ENCODE data around the gene BHLHA15.

The BHLHA15 gene

DNA sequence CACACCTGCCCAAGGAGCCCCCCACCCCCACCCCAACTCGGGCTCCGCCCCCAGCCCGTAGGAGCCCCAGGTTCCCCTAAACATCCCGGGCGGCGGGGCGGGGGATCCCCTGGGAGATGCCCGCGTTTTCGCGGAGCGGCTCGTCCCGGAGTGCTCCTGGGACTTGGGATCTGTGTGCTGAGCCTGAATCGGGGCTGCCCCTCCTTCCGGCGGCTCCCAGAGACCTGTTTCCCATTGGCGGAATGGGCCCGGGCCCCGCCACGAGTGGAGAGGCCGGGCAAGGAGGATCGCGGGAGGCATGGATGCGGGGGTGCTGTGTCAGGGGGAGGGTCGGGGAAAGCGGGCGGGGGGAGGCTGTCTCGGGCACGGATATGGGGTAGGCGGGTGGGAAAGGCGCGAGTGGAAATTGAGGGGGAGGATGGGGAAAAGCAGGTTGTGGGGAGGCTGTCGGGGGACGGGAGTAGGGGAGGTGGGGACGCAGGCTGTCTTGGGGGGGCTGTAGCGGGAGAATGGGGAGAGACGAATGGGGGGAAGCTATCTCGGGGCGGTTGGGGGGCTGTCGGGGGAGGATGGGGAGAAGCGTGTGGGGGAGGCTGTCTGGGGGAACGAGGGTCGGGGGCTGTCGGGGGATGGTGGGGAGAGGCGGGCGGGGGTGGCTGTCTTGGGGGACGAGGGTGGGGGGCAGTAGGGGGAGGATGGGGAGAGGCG lies 572 bp upstream of the BHLHA15 start:
- Histone ChIP-seq H3K4me3 (ENCODE audit: insufficient read depth, low read depth, low read length) (peak overlapping the region; percentile 4), H3K27me3 (ENCODE audit: control insufficient read depth, insufficient read depth, low read length, poor library complexity, severe bottlenecking) (no peaks in the 10 kb centered on the region), H3K27ac (ENCODE audit: insufficient read depth, low read depth, low read length, poor library complexity, severe bottlenecking) (no peak overlapping the region), H3K36me3 (ENCODE audit: control insufficient read depth, insufficient read depth, low read length) (no peaks in the 10 kb centered on the region), H3K9me3 (ENCODE audit: control insufficient read depth, low read length) (no peaks in the 10 kb centered on the region), H3K4me1 (ENCODE audit: control insufficient read depth, insufficient read depth, low read length) (peaks cover 5% of the 10 kb centered on the region)
- WGBS, 2 experiments: 4 to 6% methylated on average over 34 to 39 of the region's 49 CpGs

DNA sequence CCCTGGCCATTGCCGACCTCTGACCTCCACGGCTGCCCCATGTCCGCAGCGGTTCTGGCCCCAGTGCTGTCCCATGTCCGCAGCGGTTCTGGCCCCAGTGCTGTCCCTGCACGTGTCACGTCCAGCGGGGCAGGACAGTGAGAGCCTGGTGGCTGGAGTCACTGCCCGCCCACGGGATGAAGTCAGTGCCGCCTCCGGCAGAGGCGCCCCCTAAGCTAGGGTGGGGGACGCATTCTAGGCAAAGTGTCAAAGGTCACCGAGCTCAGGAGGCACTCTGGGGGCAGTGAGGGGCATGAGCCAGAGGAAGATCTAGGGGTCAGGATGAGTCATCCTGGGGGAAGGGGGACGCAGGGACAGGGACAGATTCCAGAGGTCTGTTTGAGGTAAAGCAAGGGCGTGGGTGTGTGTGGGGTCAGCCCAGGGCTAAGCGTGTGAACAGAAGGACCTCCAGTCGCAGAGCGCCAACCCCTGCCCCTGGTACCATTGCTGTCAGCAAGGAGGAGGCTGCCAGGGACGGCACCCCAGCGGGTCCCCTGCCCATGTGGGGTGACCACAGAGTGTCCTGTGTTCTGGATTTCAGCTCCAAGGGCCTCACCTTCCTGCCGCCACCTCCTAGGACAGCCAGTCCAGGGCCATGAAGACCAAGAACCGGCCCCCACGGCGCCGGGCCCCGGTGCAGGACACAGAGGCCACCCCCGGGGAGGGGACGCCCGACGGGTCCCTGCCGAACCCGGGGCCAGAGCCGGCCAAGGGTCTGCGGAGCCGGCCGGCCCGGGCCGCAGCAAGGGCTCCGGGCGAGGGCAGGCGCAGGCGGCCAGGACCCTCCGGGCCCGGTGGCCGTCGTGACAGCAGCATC lies 665 bp downstream of the BHLHA15 start:
- Histone ChIP-seq H3K36me3 (ENCODE audit: control insufficient read depth, insufficient read depth, low read length) (no peaks in the 10 kb centered on the region), H3K4me3 (ENCODE audit: insufficient read depth, low read depth, low read length) (no peak overlapping the region)
- WGBS, 2 experiments: 86 to 87% methylated on average over 49 of the region's 49 CpGs

DNA sequence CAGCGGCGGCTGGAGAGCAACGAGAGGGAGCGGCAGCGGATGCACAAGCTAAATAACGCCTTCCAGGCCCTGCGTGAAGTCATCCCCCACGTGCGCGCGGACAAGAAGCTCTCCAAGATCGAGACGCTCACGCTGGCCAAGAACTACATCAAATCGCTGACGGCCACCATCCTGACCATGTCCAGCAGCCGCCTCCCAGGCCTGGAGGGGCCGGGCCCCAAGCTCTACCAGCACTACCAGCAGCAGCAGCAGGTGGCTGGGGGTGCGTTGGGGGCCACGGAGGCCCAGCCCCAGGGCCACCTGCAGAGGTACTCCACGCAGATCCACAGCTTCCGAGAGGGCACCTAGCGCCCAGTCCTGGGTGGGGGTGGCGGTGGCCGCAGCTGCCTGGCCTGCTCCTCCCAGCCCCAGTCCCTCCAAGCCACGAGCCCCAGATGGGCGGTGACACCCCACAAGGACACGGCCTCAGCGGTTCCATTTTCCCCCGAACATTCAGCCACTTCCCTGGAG lies 1.3 kb downstream of the BHLHA15 start:
- Histone ChIP-seq H3K4me3 (ENCODE audit: insufficient read depth, low read depth, low read length) (no peak overlapping the region), H3K27me3 (ENCODE audit: control insufficient read depth, insufficient read depth, low read length, poor library complexity, severe bottlenecking) (no peaks in the 10 kb centered on the region), H3K4me1 (ENCODE audit: control insufficient read depth, insufficient read depth, low read length) (peaks cover 5% of the 10 kb centered on the region), H3K36me3 (ENCODE audit: control insufficient read depth, insufficient read depth, low read length) (no peaks in the 10 kb centered on the region), H3K9me3 (ENCODE audit: control insufficient read depth, low read length) (no peaks in the 10 kb centered on the region), H3K27ac (ENCODE audit: insufficient read depth, low read depth, low read length, poor library complexity, severe bottlenecking) (no peak overlapping the region)
- WGBS, 2 experiments: 92 to 94% methylated on average over 30 of the region's 30 CpGs

More for the DNA sequence above, 665 bp downstream of the BHLHA15 start:
- no peak overlapping the region for H3K27ac ChIP-seq (ENCODE audit: insufficient read depth, low read depth, low read length, poor library complexity, severe bottlenecking)
- H3K27me3 ChIP-seq (ENCODE audit: control insufficient read depth, insufficient read depth, low read length, poor library complexity, severe bottlenecking): no peaks in the 10 kb centered on the region
- H3K9me3 ChIP-seq (ENCODE audit: control insufficient read depth, low read length): no peaks in the 10 kb centered on the region
- peaks cover 5% of the 10 kb centered on the region for H3K4me1 ChIP-seq (ENCODE audit: control insufficient read depth, insufficient read depth, low read length)

DNA sequence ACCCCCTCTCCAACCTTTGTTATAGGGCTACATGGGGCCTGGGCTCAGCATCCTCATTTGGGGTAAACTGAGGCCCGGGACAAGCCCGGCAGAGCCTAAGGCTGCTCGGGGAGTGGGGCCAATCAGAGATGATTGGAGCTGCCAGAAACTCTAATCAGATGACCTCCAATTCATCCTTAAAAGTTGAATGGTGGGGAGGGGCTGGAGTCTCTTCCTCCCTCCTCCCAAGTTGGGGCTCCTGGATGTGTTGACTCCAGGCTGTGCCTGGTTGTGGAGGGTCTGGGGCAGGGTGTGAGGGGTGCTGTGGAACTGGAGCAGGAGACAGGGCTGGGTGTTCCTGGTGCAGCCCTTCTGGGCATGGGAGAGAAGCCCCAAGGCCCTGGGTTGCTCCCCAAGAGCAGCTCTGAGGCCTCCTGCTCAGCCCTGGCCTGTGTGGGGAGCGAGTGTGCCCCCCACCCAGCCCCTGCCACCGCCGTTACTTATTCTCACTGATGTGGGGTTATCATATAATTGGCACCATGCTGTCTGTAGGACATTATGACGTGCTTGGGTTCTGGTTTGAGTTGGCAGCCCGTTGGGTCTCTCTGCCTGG lies 2.2 kb downstream of the BHLHA15 start:
- H3K36me3 ChIP-seq (ENCODE audit: control insufficient read depth, insufficient read depth, low read length): no peaks in the 10 kb centered on the region
- H3K4me1 ChIP-seq (ENCODE audit: control insufficient read depth, insufficient read depth, low read length): peaks cover 5% of the 10 kb centered on the region
- no peaks in the 10 kb centered on the region for H3K9me3 ChIP-seq (ENCODE audit: control insufficient read depth, low read length)
- no peak overlapping the region for H3K27ac ChIP-seq (ENCODE audit: insufficient read depth, low read depth, low read length, poor library complexity, severe bottlenecking)
- H3K4me3 ChIP-seq (ENCODE audit: insufficient read depth, low read depth, low read length): no peak overlapping the region
- no peaks in the 10 kb centered on the region for H3K27me3 ChIP-seq (ENCODE audit: control insufficient read depth, insufficient read depth, low read length, poor library complexity, severe bottlenecking)
- 95 to 96% methylated on average over 8 of the region's 8 CpGs for WGBS, 2 experiments

DNA sequence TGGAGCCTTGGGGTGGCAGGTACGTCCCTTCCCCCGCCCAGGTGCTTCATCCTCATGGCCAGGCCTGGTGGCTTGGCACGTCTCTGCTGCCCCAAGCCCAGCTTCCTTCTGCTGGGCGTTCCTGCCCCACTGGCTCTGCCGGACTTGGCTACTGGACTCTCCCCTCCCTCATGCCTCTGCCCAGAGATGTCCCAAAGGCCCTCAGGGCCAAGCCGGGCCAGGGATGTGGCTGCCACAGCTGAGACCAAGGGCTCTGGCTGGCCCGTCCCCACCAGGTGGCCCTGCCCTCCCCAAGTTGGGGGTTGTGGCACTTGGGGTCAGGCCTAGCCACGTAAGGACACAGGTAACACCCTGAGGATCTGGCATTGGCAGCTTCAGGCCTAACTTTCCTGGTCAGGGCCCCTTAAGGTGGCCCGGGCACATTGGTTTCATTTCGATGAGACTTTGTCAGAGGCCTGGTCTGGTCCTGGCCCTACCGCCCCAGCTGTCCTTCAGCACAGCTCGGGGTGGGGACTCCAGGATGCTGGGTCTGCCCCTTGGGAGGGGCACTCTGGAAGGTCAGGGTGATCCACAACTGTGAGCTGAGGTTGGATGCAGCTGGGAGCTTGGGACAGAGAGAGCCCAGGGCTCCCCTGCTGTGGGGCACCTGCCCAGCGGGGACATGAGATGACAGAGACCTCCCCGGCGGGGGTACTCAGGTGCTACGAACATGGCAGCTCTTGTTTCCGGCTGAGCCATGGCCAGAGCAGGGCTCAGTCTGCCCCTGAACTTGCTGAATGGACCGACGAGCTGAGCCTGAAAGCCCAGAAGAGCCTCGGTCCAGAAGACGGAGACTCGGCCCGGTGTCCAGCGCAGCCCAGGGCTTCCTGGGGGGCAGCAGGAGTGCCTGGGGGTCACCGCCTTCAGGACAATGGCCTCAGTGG lies 2.9 kb downstream of the BHLHA15 start:
- 93 to 94% methylated on average over 25 of the region's 25 CpGs for WGBS, 2 experiments
- no peaks in the 10 kb centered on the region for H3K9me3 ChIP-seq (ENCODE audit: control insufficient read depth, low read length)
- H3K27ac ChIP-seq (ENCODE audit: insufficient read depth, low read depth, low read length, poor library complexity, severe bottlenecking): no peak overlapping the region
- H3K27me3 ChIP-seq (ENCODE audit: control insufficient read depth, insufficient read depth, low read length, poor library complexity, severe bottlenecking): no peaks in the 10 kb centered on the region
- H3K4me1 ChIP-seq (ENCODE audit: control insufficient read depth, insufficient read depth, low read length): peaks cover 5% of the 10 kb centered on the region
- no peak overlapping the region for H3K4me3 ChIP-seq (ENCODE audit: insufficient read depth, low read depth, low read length)
- H3K36me3 ChIP-seq (ENCODE audit: control insufficient read depth, insufficient read depth, low read length): no peaks in the 10 kb centered on the region

DNA sequence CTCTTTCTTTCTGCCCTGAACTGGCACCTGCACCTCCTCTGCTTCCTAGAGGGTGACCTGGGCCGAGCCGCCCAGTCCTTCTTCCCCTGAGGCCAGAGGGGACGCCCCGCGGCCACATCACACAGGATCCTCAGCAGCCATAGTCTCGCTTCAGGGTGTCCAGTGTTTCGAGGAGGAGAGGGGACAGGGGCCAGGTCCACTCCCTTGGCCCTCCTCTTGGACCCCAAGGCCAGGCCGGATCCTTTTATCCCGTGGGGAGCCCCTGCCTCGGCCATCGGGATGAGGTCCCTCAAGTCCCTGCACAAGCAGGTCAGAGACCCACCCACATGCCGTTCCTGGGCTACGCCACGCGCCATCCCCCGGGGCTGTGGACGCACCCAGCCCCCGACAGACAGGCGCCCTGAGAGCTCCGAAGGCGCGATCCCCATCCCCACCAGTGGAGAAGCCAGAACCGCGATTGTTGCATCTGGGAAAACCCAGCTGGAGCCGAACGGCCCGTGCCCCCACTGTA lies 3.6 kb downstream of the BHLHA15 start:
- no peak overlapping the region for H3K4me3 ChIP-seq (ENCODE audit: insufficient read depth, low read depth, low read length)
- no peak overlapping the region for H3K27ac ChIP-seq (ENCODE audit: insufficient read depth, low read depth, low read length, poor library complexity, severe bottlenecking)
- no peaks in the 10 kb centered on the region for H3K27me3 ChIP-seq (ENCODE audit: control insufficient read depth, insufficient read depth, low read length, poor library complexity, severe bottlenecking)
- WGBS, 2 experiments: 91 to 93% methylated on average over 27 of the region's 27 CpGs
- peaks cover 5% of the 10 kb centered on the region for H3K4me1 ChIP-seq (ENCODE audit: control insufficient read depth, insufficient read depth, low read length)
- H3K9me3 ChIP-seq (ENCODE audit: control insufficient read depth, low read length): no peaks in the 10 kb centered on the region
- H3K36me3 ChIP-seq (ENCODE audit: control insufficient read depth, insufficient read depth, low read length): no peaks in the 10 kb centered on the region

DNA sequence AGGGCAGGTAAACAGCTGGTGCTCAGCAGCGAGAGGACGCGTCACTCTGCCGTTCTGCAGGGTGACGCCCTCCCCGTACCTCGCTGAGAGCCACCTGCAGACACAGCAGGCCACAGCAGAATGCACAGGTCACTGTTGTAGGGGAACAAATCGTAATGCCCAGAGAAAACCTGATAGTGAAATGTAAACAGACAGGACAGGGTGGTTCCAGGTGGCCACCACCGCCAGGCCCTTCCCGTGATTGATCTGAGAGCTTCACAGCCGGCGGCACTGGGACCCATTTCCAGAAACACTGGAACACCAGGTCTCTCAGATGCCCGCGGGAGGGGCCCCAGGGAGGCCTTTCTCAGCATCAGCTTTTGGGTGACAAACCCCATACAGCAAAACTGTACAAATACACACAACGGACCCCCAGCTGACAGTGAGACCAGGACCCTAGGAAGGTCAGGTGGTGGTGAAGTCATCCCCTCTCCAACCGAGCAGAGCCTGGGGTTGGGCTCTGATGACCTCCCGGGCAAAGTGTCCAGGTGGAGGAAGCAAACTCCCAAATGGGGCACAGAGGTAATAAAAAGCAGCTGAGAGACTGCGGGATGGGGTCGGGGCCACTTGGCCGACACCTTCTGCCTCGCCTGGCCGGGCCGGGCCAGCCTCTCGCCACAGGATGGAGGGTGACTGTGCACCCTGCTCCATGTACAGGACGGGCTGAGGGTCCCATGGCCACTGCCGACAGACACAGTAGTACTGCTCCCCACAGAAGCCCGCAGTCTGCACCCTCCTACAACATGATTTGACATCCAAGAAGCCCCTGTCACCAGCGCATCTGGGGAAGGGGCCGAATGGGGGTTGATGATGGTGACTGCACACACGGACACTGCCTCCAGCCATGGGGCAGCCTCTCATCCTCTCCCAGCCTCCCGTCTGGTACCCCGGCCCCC lies 4.6 kb downstream of the BHLHA15 start:
- peaks cover 5% of the 10 kb centered on the region for H3K4me1 ChIP-seq (ENCODE audit: control insufficient read depth, insufficient read depth, low read length)
- no peak overlapping the region for H3K27ac ChIP-seq (ENCODE audit: insufficient read depth, low read depth, low read length, poor library complexity, severe bottlenecking)
- 94 to 95% methylated on average over 32 of the region's 32 CpGs for WGBS, 2 experiments
- H3K4me3 ChIP-seq (ENCODE audit: insufficient read depth, low read depth, low read length): no peak overlapping the region
- H3K9me3 ChIP-seq (ENCODE audit: control insufficient read depth, low read length): no peaks in the 10 kb centered on the region
- H3K27me3 ChIP-seq (ENCODE audit: control insufficient read depth, insufficient read depth, low read length, poor library complexity, severe bottlenecking): no peaks in the 10 kb centered on the region
- no peaks in the 10 kb centered on the region for H3K36me3 ChIP-seq (ENCODE audit: control insufficient read depth, insufficient read depth, low read length)

DNA sequence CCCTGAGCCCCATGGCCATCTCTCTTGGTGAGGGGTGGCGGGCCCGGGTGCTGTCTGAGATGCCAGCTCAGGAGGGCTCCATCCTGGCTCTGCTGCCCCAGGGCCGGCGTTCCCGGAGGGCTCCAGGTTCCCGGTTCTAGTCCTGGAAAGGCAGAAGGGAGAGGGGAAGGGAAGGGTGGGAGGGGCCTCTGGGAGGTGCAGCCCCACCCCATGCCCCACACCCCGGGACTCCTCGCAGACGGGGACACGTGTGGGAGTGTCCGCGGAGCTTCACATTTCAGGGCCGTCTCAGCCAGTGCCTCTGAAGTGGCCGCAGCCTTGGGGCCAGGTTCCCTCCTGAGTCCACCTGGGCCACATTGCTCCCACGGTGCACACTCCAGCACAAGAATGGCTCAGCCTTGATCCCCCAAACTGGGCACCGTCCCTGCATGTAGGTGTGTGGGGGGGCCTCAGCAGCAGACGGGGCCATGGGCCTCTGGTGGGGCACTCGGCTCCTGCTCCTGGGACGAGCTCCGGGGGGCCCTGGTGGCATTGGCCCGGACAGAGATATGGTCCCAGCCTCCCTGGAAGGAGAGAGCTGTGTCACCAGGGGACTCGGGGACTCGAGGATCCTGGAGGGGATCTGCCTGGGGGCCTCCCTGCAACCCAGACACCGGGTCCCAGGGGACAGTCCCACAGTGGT lies 5.8 kb downstream of the BHLHA15 start:
- Histone ChIP-seq H3K4me3 (ENCODE audit: insufficient read depth, low read depth, low read length) (no peak overlapping the region), H3K27ac (ENCODE audit: insufficient read depth, low read depth, low read length, poor library complexity, severe bottlenecking) (no peak overlapping the region), H3K27me3 (ENCODE audit: control insufficient read depth, insufficient read depth, low read length, poor library complexity, severe bottlenecking) (no peaks in the 10 kb centered on the region), H3K9me3 (ENCODE audit: control insufficient read depth, low read length) (no peaks in the 10 kb centered on the region), H3K36me3 (ENCODE audit: control insufficient read depth, insufficient read depth, low read length) (no peaks in the 10 kb centered on the region), H3K4me1 (ENCODE audit: control insufficient read depth, insufficient read depth, low read length) (no peaks in the 10 kb centered on the region)
- 94% methylated on average over 24 of the region's 24 CpGs for WGBS, 2 experiments

All from ectodermal cell (in vitro differentiated cells).